ENCODE results near the gene HSPB8. TPM values are rescaled to one million over a fixed set of nuclear protein-coding genes. Genes with fewer than 3 reads are reported as not detected.
A peak's percentile ranks its signal among the peaks of the same experiment; 100 is the strongest.

HSPB8 gene
- total and polyA plus RNA-seq, 2 of the 8 experiments (the other 6 are each of a cell fraction or from before 2014, with no cell fraction given): 11.7 to 28.2 TPM

GRCh38 chr12:119229837-119230236 lies 51.1 kb downstream of the HSPB8 start (continued):
- TF ChIP-seq SP1 (IDR thresholded peaks at IDR 0.05; ENCODE audit: low read depth, low read length): peak; percentile 80
- no peak for TF ChIP-seq E2F6 (IDR thresholded peaks at IDR 0.05)
- no peak for TF ChIP-seq BRCA1 (IDR thresholded peaks at IDR 0.05; ENCODE audit: low read depth, low read length)
- no peak for TF ChIP-seq KDM4A (IDR thresholded peaks at IDR 0.05; ENCODE audit: low read depth, low read length, severe bottlenecking)
- no peak for TF ChIP-seq CEBPB (IDR thresholded peaks at IDR 0.05; ENCODE audit: low read depth, low read length)
- no peak for TF ChIP-seq NANOG (IDR thresholded peaks at IDR 0.05; ENCODE audit: insufficient read depth, low read depth, low read length, poor library complexity, severe bottlenecking)
- TF ChIP-seq TAF7 (optimal IDR thresholded peaks at IDR 0.05; ENCODE audit: borderline replicate concordance, low read depth, low read length): no peak
- no peak for TF ChIP-seq CHD1 (IDR thresholded peaks at IDR 0.05; ENCODE audit: low read depth, low read length)
- TF ChIP-seq FOSL1 (IDR thresholded peaks at IDR 0.05; ENCODE audit: insufficient read depth, low read depth, low read length): no peak
- no peak for TF ChIP-seq SP2 (IDR thresholded peaks at IDR 0.05; ENCODE audit: low read length)
- no peak for TF ChIP-seq RBBP5 (IDR thresholded peaks at IDR 0.05; ENCODE audit: borderline replicate concordance, low read depth, low read length)
- no peak for TF ChIP-seq CBX5 (IDR thresholded peaks at IDR 0.05; ENCODE audit: low read depth, low read length)
- TF ChIP-seq HDAC2 (IDR thresholded peaks at IDR 0.05; ENCODE audit: borderline replicate concordance in 1 of 2, low read depth in 2 of 2, low read length in 2 of 2): no peak
- TF ChIP-seq CBX8 (IDR thresholded peaks at IDR 0.05; ENCODE audit: borderline replicate concordance, low read depth, low read length): no peak

All from H1 (cell line).